Thoracic aorta (tissue), 2 donors: ENCODE data around the gene PCDHGA5. TPM values are rescaled to one million over a fixed set of nuclear protein-coding genes. Genes with fewer than 3 reads are reported as not detected.
A peak's percentile ranks its signal among the peaks of the same experiment; 100 is the strongest.
"Not testable (repeated sequence)": the region's sequence is repeated elsewhere in the genome, so short reads cannot be mapped to it uniquely, and the experiment has no call there.

Source experiments
- ATAC-seq: fragments of 150-250 bp; one replicate; pipeline ENCODE4 v1.8.0; 2017; ENCODE audit warnings: low read depth; ENCODE audit not compliant: insufficient number of reproducible peaks, low FRiP score
- DNase-seq: peaks from one replicate; pipeline ENCODE4 v3.0.0-alpha.2; 2020; ENCODE audit warnings: low spot score
- H3K27ac ChIP-seq, 2 donors: fragments of 200-600 bp; sonication (generic); 1 replicate in 1 of 2; 2 replicates in 1 of 2; pipeline ENCODE4 v1.5.1; 2016; ENCODE audit warnings: mild to moderate bottlenecking in 2 of 2, moderate library complexity in 2 of 2
- H3K27me3 ChIP-seq: fragments of 200-600 bp; sonication (generic); replicated peaks from 2 replicates; pipeline ENCODE4 v1.6.0; 2016; ENCODE audit warnings: mild to moderate bottlenecking; ENCODE audit not compliant: insufficient read depth
- H3K36me3 ChIP-seq: fragments of 200-600 bp; sonication (generic); one replicate; pipeline ENCODE4 v1.5.1; 2016
- H3K4me1 ChIP-seq, 2 donors: fragments of 200-600 bp; sonication (generic); 1 replicate in 1 of 2; 2 replicates in 1 of 2; pipeline versions ENCODE4 v1.5.1 to v1.6.0; 2016; ENCODE audit warnings: low read depth in 2 of 2, mild to moderate bottlenecking in 1 of 2; ENCODE audit not compliant: control insufficient read depth in 1 of 2
- H3K4me3 ChIP-seq: fragments of 200-600 bp; sonication (generic); 2 replicates; pipeline ENCODE4 v1.5.1; 2016; ENCODE audit warnings: mild to moderate bottlenecking
- H3K9me3 ChIP-seq: fragments of 200-600 bp; sonication (generic); 2 replicates; pipeline ENCODE4 v1.5.1; 2016
- total RNA-seq, 2 donors: library from RNA; depleted of rRNA; stranded (reverse); fragments of >200 nt; gene quantifications; one replicate each; pipeline versions ENCODE4 v1.1.0 to v1.2.3, GENCODE V29; 2016
- TF ChIP-seq, protein P1 (sequence below): fragments of 200-600 bp; sonication (generic); IDR thresholded peaks from one replicate; pipeline ENCODE4 v1.5.1; 2019; ENCODE audit warnings: antibody characterized with exemption

The PCDHGA5 gene
- total RNA-seq, 2 donors from 2014 or later, result 9.5 to 12.5 TPM

DNA sequence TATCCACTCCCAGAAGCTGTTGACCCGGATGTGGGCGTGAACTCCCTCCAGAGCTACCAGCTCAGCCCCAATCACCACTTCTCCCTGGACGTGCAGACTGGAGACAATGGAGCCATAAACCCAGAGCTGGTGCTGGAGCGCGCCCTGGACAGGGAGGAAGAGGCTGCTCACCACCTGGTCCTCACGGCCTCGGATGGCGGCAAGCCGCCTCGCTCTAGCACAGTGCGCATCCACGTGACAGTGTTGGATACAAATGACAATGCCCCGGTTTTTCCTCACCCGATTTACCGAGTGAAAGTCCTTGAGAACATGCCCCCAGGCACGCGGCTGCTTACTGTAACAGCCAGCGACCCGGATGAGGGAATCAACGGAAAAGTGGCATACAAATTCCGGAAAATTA lies 29.3 kb downstream of the PCDHGA5 start:
- Histone ChIP-seq H3K27ac (no peak overlapping the region), H3K9me3 (peaks cover 93% of the 10 kb centered on the region), H3K4me1 (no peaks in the 10 kb centered on the region), H3K27me3 (no peaks in the 10 kb centered on the region), H3K4me3 (peak overlapping the region; percentile 23), H3K36me3 (peaks cover 5% of the 10 kb centered on the region)
- TF ChIP-seq, protein P1, sequence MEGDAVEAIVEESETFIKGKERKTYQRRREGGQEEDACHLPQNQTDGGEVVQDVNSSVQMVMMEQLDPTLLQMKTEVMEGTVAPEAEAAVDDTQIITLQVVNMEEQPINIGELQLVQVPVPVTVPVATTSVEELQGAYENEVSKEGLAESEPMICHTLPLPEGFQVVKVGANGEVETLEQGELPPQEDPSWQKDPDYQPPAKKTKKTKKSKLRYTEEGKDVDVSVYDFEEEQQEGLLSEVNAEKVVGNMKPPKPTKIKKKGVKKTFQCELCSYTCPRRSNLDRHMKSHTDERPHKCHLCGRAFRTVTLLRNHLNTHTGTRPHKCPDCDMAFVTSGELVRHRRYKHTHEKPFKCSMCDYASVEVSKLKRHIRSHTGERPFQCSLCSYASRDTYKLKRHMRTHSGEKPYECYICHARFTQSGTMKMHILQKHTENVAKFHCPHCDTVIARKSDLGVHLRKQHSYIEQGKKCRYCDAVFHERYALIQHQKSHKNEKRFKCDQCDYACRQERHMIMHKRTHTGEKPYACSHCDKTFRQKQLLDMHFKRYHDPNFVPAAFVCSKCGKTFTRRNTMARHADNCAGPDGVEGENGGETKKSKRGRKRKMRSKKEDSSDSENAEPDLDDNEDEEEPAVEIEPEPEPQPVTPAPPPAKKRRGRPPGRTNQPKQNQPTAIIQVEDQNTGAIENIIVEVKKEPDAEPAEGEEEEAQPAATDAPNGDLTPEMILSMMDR, result no peak
- ATAC-seq (no peak), DNase-seq (no peak)

DNA sequence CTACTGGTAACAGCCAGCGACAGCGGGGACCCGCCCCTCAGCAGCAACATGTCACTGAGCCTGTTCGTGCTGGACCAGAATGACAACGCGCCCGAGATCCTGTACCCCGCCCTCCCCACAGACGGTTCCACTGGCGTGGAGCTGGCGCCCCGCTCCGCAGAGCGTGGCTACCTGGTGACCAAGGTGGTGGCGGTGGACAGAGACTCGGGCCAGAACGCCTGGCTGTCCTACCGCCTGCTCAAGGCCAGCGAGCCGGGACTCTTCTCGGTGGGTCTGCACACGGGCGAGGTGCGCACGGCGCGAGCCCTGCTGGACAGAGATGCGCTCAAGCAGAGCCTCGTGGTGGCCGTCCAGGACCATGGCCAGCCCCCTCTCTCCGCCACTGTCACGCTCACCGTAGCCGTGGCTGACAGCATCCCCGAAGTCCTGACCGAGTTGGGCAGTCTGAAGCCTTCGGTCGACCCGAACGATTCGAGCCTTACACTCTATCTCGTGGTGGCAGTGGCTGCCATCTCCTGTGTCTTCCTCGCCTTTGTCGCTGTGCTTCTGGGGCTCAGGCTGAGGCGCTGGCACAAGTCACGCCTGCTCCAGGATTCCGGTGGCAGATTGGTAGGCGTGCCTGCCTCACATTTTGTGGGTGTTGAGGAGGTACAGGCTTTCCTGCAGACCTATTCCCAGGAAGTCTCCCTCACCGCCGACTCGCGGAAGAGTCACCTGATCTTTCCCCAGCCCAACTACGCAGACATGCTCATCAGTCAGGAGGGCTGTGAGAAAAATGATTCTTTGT lies 30.6 kb downstream of the PCDHGA5 start:
- H3K27me3 ChIP-seq, H3K4me1 ChIP-seq, DNase-seq, H3K27ac ChIP-seq, ATAC-seq, H3K4me3 ChIP-seq, H3K36me3 ChIP-seq: not testable (repeated sequence)
- peaks cover 92% of the 10 kb centered on the region for H3K9me3 ChIP-seq

DNA sequence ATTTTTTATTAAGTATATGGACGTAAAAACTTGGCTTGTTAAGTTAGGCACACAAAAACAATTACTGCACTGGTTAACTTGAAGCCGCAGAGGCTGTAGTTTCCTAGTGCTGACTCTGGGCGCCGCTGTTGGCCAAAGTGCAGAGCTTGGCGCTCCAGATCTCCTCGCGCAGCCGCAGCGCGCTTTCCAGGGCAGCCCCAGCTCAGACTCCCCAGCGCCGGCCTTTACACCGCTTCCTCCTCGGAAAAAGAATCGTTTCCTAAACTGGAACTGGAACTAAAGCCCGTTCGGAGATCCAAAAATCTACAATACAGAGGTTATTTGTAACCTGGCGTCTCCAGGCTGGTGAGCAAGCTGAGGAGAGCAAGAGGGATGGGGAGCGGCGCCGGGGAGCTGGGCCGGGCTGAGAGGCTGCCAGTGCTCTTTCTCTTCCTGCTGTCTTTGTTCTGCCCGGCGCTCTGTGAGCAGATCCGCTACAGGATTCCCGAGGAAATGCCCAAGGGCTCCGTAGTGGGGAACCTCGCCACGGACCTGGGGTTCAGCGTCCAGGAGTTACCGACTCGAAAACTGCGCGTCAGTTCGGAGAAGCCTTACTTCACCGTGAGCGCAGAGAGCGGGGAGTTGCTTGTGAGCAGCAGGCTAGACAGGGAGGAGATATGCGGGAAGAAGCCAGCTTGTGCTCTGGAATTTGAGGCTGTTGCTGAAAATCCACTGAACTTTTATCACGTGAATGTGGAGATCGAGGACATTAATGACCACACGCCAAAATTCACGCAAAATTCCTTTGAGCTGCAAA lies 34.0 kb downstream of the PCDHGA5 start, which contains the start of gene PCDHGB5:
Gene PCDHGB5 (plus strand): TSS at position 192 of the 796 bp plus-strand sequence. CDS start 181 bp downstream, at position 373.
- ATAC-seq, result not testable (repeated sequence)

DNA sequence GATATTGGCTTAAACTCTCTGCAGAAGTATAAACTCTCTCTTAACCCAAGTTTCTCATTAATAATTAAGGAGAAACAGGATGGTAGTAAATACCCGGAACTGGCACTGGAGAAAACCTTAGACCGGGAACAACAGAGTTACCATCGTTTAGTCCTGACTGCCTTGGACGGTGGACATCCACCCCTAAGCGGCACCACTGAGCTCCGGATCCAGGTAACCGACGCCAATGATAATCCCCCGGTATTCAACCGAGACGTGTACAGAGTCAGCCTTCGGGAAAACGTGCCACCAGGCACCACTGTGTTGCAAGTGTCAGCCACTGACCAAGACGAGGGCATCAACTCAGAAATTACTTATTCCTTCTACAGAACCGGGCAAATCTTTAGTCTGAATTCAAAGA lies 34.6 kb downstream of the PCDHGA5 start:
- Histone ChIP-seq H3K4me3 (peak overlapping the region; percentile 33), H3K27me3 (no peaks in the 10 kb centered on the region), H3K9me3 (peaks cover 88% of the 10 kb centered on the region), H3K4me1 (no peaks in the 10 kb centered on the region), H3K36me3 (no peaks in the 10 kb centered on the region), H3K27ac (no peak overlapping the region)
- TF ChIP-seq, protein P1, result no peak
- ATAC-seq, result no peak
- DNase-seq, result no peak

More for the DNA sequence above, 34.0 kb downstream of the PCDHGA5 start, which contains the start of gene PCDHGB5:
- not testable (repeated sequence) for H3K27ac ChIP-seq, H3K36me3 ChIP-seq, DNase-seq, H3K27me3 ChIP-seq, H3K4me1 ChIP-seq
- Histone ChIP-seq H3K9me3 (peaks cover 88% of the 10 kb centered on the region), H3K4me3 (peak within 1 kb of the TSS; percentile 47)
- TF ChIP-seq, protein P1, result peak; percentile 29

DNA sequence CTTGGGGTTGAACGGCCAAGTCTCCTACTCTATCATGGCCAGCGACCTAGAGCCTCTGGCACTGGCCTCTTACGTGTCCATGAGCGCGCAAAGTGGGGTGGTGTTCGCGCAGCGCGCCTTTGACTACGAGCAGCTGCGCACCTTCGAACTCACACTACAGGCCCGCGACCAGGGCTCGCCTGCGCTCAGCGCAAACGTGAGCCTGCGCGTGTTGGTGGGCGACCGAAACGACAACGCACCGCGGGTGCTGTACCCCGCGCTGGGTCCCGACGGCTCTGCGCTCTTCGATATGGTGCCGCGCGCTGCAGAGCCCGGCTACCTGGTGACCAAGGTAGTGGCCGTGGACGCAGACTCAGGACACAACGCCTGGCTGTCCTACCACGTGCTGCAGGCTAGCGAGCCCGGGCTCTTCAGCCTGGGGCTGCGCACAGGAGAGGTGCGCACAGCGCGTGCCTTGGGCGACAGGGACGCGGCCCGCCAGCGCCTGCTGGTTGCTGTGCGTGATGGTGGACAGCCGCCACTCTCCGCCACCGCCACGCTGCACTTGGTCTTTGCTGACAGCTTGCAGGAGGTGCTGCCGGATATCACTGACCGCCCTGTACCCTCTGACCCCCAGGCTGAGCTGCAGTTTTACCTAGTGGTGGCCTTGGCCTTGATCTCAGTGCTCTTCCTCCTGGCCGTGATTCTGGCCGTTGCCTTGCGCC lies 35.7 kb downstream of the PCDHGA5 start:
- Histone ChIP-seq H3K36me3 (no peaks in the 10 kb centered on the region), H3K27me3 (no peaks in the 10 kb centered on the region), H3K4me3 (peak overlapping the region; percentile 24), H3K27ac (no peak overlapping the region), H3K9me3 (peaks cover 88% of the 10 kb centered on the region), H3K4me1 (no peaks in the 10 kb centered on the region)
- DNase-seq (no peak), ATAC-seq (no peak)
- TF ChIP-seq, protein P1, result no peak
